Transverse colon (tissue), 4 donors: ENCODE measurements around the gene CADPS. TPM values are rescaled to one million over a fixed set of nuclear protein-coding genes. Genes with fewer than 3 reads are reported as not detected.

Experiments
- DNase-seq: peaks from one replicate; pipeline ENCODE4 v3.0.0-alpha.2; 2019
- H3K27ac ChIP-seq, 4 donors: fragments of 200-600 bp; sonication (generic); 2 replicates each; pipeline ENCODE4 v1.5.1; 2016 to 2018; ENCODE audit warnings: inconsistent platforms in 4 of 4
- H3K27me3 ChIP-seq: fragments of 200-600 bp; sonication (generic); 2 replicates; pipeline ENCODE4 v1.5.1; 2017; ENCODE audit warnings: inconsistent platforms
- H3K36me3 ChIP-seq, 4 donors: fragments of 200-600 bp; sonication (generic); 2 replicates each; pipeline ENCODE4 v1.5.1; 2017 to 2019; ENCODE audit warnings: inconsistent platforms in 4 of 4
- H3K4me1 ChIP-seq, 4 donors: fragments of 200-600 bp; sonication (generic); 2 replicates each; pipeline ENCODE4 v1.5.1; 2017 to 2020; ENCODE audit warnings: inconsistent platforms in 4 of 4
- H3K4me3 ChIP-seq, 4 donors: fragments of 200-600 bp; sonication (generic); 1 replicate in 1 of 4; 2 replicates in 3 of 4; pipeline versions ENCODE4 v1.5.1 to v1.6.1; 2017 to 2019; ENCODE audit warnings: inconsistent platforms in 4 of 4
- H3K9me3 ChIP-seq, 2 donors: fragments of 200-600 bp; sonication (generic); 2 replicates each; pipeline ENCODE4 v1.5.1; 2017 to 2019; ENCODE audit warnings: inconsistent platforms in 2 of 2
- EP300 ChIP-seq: sonication (generic); formaldehyde crosslinking; IDR thresholded peaks from one replicate; pipeline ENCODE4 v1.6.1; 2017; ENCODE audit warnings: antibody characterized with exemption, low read depth
- POLR2A ChIP-seq: fragments of 450-650 bp; IDR thresholded peaks from one replicate; pipeline ENCODE4 v1.6.1; 2016; ENCODE audit warnings: antibody characterized with exemption, mild to moderate bottlenecking, moderate library complexity
- POLR2AphosphoS5 ChIP-seq, 3 donors: sonication (generic); formaldehyde crosslinking; IDR thresholded peaks; one replicate each; pipeline ENCODE4 v1.6.1; 2016; ENCODE audit warnings: antibody characterized with exemption in 3 of 3
- WGBS, 2 donors: methylation state at CpG; one replicate each; pipeline ENCODE4 v1.1.5; 2018; ENCODE audit warnings: low coverage in 1 of 2; 5-methylcytosine and 5-hydroxymethylcytosine counted together
- in situ Hi-C, 4 donors: fragments of 200-750 bp; cut with MboI; loops; one replicate each; pipeline versions ENCODE4 v1.15.0 to v1.15.1; 2017; ENCODE audit warnings: low sequenced_read_pairs in 3 of 4, low pct_ligation_motif_present in 1 of 4, low pct_unique_long_range_greater_than_20kb in 1 of 4
- intact Hi-C: fragments of 100-400 bp; cut with DNase I; formaldehyde crosslinking; loops from one replicate; pipeline ENCODE4 v1.15.1; 2023; ENCODE audit warnings: low total_unique reads
- total RNA-seq, 4 donors: library from RNA; depleted of rRNA; stranded (reverse); fragments of >200 nt; gene quantifications; one replicate each; pipeline ENCODE4 v1.1.0, GENCODE V29; 2016
- TF ChIP-seq, protein P1 (sequence below), 5 experiments: fragments of 200-600 bp in 3 of 5; fragments of 450-650 bp in 2 of 5; sonication (generic) in 3 of 5; IDR thresholded peaks; 1 replicate in 2 of 5; 2 replicates in 3 of 5; pipeline ENCODE4 v1.5.1; 2016 to 2017; ENCODE audit warnings: antibody characterized with exemption in 5 of 5, inconsistent platforms in 3 of 5, mild to moderate bottlenecking in 2 of 5, moderate library complexity in 1 of 5

CADPS gene
- total RNA-seq, 4 donors from 2014 or later, result 1.9 to 22.7 (median 8.9) TPM

DNA sequence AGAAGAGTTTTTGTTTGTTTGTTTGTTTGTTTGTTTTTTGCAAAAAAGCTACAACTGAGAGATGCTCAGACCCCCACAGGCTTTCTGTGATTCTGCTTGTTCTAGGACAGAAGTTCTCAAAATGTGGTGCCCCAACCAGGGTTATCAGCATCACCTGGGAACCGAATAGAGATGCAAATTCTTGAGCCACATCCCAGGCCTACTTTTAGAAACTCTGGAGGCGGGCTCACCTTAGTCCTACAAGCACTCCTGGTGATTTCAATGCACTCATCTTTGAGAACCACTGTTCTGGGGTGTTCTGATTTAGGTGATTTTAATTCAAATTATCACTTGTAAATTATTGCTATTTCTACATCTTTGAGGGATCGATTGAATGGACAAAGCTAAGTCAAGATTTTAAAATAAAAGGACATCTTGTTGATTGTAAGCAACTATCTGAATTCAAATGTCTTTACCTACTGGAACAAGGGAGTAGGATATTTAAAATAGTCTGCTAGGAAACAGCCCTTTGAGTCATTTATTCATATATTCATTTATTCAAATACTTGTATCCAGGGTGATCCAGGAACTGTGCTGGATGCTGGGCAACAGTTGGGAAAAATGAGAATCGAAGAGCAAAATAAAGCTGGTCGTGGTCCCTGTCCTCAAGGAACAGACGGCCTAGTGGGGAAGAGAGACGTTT, 44.7 kb upstream of the CADPS start:
- WGBS, 2 donors, result 67 to 76% methylated on average over 5 to 7 of the region's 7 CpGs
- DNase-seq, result no peak
- Histone ChIP-seq H3K9me3 (no peaks in the 10 kb centered on the region), H3K27ac (no peak overlapping the region), H3K27me3 (no peaks in the 10 kb centered on the region), H3K4me3 (no peak overlapping the region), H3K36me3 (no peaks in the 10 kb centered on the region), H3K4me1 (peaks cover 0 to 32% (median 13%) of the 10 kb centered on the region in 4 donors)
- in situ Hi-C loops (no loop called here), intact Hi-C loops (no loop called here)
- no peak for TF ChIP-seq POLR2AphosphoS5 (IDR thresholded peaks at IDR 0.05)
- TF ChIP-seq, protein P1, sequence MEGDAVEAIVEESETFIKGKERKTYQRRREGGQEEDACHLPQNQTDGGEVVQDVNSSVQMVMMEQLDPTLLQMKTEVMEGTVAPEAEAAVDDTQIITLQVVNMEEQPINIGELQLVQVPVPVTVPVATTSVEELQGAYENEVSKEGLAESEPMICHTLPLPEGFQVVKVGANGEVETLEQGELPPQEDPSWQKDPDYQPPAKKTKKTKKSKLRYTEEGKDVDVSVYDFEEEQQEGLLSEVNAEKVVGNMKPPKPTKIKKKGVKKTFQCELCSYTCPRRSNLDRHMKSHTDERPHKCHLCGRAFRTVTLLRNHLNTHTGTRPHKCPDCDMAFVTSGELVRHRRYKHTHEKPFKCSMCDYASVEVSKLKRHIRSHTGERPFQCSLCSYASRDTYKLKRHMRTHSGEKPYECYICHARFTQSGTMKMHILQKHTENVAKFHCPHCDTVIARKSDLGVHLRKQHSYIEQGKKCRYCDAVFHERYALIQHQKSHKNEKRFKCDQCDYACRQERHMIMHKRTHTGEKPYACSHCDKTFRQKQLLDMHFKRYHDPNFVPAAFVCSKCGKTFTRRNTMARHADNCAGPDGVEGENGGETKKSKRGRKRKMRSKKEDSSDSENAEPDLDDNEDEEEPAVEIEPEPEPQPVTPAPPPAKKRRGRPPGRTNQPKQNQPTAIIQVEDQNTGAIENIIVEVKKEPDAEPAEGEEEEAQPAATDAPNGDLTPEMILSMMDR (IDR thresholded peaks at IDR 0.05), result no peak
- TF ChIP-seq EP300, result no peak
- TF ChIP-seq POLR2A, result no peak

DNA sequence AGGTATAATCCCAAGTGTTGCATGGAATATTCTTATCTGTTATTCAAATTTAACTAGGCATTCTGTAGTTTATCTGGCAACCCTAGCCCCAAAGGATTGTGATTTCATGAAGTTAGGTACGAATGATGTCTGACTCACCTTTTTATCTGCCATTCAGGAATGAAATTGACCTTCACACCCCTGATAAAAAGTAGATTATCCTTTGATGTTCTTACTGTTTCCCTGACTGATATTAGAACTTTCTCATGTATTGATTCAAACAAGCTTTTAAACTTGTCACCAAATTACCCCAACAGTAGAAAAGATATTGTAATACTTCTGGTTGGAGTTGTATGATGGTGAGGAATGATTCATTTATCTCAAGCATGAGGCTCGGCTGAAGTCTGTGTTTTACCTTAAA, 43.6 kb upstream of the CADPS start:
- 28 to 40% methylated on average over 2 of the region's 2 CpGs for WGBS, 2 donors

GRCh38 chr3:62918131-62918530, 42.9 kb upstream of the CADPS start:
- Histone ChIP-seq H3K4me3 (no peak overlapping the region), H3K4me1 (peaks cover 0 to 24% (median 9%) of the 10 kb centered on the region in 4 donors), H3K27me3 (no peaks in the 10 kb centered on the region), H3K27ac (peak overlapping the region in 1 of 4 donors; percentile 30), H3K36me3 (no peaks in the 10 kb centered on the region), H3K9me3 (no peaks in the 10 kb centered on the region)
- in situ Hi-C loops, result no loop called here
- DNase-seq, result no peak
- intact Hi-C loops, result no loop called here
- TF ChIP-seq POLR2AphosphoS5 (IDR thresholded peaks at IDR 0.05) (no peak), EP300 (no peak), POLR2A (no peak)
- TF ChIP-seq, protein P1 (IDR thresholded peaks at IDR 0.05), result no peak
- 20 to 21% methylated on average over 1 of the region's 1 CpG for WGBS, 2 donors

More for the DNA sequence above, 43.6 kb upstream of the CADPS start:
- H3K27me3 ChIP-seq, result no peaks in the 10 kb centered on the region
- intact Hi-C loops, result no loop called here
- H3K9me3 ChIP-seq, result no peaks in the 10 kb centered on the region
- DNase-seq, result no peak
- no peaks in the 10 kb centered on the region for H3K36me3 ChIP-seq
- H3K4me3 ChIP-seq, result no peak overlapping the region
- in situ Hi-C loops, result no loop called here
- H3K4me1 ChIP-seq, result peaks cover 0 to 31% (median 13%) of the 10 kb centered on the region in 4 donors
- TF ChIP-seq POLR2A, result no peak
- TF ChIP-seq POLR2AphosphoS5 (IDR thresholded peaks at IDR 0.05), result no peak
- TF ChIP-seq EP300, result no peak
- TF ChIP-seq, protein P1 (IDR thresholded peaks at IDR 0.05), result no peak
- peak overlapping the region in 1 of 4 donors; percentile 30 for H3K27ac ChIP-seq

- intact Hi-C loops (no loop called here), in situ Hi-C loops (no loop called here)
- no peak overlapping the region for H3K27ac ChIP-seq
Measured at GRCh38 chr3:62911526-62911925, 36.3 kb upstream of the CADPS start.

More at GRCh38 chr3:62911526-62911925, 36.3 kb upstream of the CADPS start:
- Histone ChIP-seq H3K9me3 (no peaks in the 10 kb centered on the region), H3K36me3 (no peaks in the 10 kb centered on the region), H3K27me3 (no peaks in the 10 kb centered on the region), H3K4me1 (no peaks in the 10 kb centered on the region), H3K4me3 (no peak overlapping the region)
- no peak for DNase-seq
- TF ChIP-seq EP300, result no peak
- TF ChIP-seq, protein P1 (IDR thresholded peaks at IDR 0.05), result no peak
- no peak for TF ChIP-seq POLR2A
- TF ChIP-seq POLR2AphosphoS5 (IDR thresholded peaks at IDR 0.05), result no peak
